ACHN (cell line): ENCODE results near the gene PDE6A.
"Not testable (repeated sequence)": the region's sequence is repeated elsewhere in the genome, so short reads cannot be mapped to it uniquely, and the experiment has no call there.

Experiments
- DNase-seq: peaks from one replicate; pipeline ENCODE4 v3.0.0-alpha.2; 2015
- in situ Hi-C: cut with HindIII; loops from 2 replicates; pipeline ENCODE4 v1.10.0; 2017; ENCODE audit warnings: low sequenced_read_pairs, low pct_ligation_motif_present, low pct_unique_long_range_greater_than_20kb

Gene PDE6A

DNA sequence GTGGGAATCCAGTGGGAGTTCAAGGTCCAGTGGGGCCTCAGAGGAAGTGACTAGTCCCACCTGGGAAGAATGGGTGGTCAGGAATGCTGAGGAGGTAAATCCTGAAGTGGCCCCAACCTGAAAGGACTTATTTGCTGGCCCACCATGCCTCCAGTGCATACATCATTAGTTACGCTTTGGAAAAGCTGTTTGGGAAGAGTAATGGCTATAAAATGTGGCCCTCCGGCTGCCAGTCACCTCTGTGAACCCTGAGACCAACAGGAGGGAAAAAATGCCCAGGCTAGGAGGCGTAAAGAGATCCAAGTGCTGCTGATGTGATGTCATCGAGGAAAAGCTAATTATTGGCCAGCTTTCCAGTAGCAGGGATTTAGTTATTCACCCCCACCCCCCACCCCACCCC is 13.3 kb upstream of the PDE6A start:
- in situ Hi-C loops: no loop called here

DNA sequence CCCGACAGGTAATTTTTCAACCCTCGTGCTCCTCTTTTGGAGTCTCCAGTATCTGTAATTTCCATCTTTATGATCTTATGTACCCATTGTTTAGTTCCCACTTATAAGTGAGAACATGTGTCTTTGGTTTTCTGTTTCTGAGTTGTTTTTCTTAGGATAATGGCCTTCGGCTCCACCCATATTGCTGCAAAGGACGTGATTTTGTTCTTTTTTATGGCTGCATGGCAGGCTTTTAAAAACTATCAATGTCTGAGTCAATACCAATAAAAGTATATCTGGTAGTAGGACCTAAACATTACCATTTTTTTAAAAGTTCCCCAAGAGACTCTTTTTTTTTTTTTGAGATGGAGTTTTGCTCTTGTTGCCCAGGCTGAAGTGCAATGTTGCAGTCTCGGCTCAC is 12.1 kb upstream of the PDE6A start:
- no peak for DNase-seq
- in situ Hi-C loops: no loop called here

More for the DNA sequence above, 13.3 kb upstream of the PDE6A start:
- DNase-seq: peak; percentile 94

DNA sequence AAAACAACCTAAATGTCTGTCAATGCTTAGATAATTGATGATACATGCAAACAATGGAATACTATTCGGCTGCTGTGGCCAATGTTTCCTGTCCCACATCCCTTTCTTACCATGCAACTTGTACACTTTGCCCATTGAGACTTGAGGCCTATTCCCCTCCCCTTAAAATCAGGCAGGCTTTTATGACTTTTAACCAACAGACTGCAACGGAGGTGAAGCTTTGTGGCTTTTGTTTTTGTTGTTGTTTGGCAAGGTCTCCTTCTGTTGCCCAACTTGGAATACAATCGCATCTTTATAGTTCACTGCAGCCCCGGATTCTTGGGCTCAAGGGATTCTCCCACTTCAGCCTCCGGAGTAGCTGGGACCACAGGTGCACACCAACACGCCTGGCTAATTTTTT is 10.2 kb upstream of the PDE6A start:
- no peak for DNase-seq
- in situ Hi-C loops: no loop called here

DNA sequence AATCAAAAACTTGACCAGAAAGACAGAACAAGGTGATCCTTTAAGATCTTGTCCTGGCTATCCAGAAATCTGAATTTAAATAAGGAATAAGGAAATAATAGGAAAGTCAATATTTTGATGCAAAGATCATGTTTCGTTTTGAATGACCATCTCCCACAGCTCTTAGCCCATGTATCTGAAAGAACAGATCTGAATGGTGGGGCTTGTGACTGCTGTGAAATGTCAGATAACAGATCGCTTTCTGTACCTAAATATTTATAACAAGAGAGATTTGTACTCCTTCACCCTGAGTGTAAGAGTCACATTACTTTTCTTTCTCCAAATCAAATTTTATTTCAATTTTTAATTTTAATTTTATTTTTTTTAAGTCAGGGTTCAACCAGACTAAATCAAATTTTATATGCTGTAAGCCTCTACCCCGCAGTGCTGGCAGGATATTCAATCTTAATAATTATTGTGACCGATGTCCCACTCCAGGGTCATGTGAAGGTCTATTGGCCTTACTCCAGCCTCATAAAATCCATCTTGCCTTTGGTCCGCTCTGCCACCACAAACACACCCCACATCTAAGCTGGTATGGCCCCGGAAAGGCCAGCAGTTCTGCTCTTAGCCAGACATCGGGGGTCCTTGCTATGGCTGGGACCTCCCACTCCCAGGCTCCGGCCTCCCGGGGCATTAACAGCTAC is 9.0 kb upstream of the PDE6A start:
- in situ Hi-C loops: no loop called here
- no peak for DNase-seq

- no peak for DNase-seq
- in situ Hi-C loops: no loop called here
These were observed 6.7 kb upstream of the PDE6A start for GRCh38 chr5:149951138-149951749.

DNA sequence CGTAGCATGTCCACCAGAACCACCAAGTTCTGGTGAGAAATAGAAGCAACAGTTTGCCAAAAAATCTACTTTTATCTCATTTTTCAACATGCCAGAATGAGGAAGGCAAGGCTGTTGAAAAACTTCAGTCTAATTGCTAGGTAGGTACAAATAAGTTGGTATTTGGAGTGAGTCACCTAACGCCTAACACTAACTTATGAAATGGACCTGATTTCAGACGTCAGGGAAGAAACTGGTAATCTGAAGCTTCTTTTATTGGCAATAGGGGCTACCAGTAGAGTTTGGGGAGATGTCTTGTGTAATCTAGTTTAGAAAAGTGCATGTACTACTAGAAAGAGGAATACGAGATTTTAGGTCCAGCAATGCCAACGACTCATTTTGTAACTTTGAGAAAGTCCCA is 4.4 kb upstream of the PDE6A start:
- DNase-seq: no peak

GRCh38 chr5:149946118-149946517 is 1.5 kb upstream of the PDE6A start:
- no peak for DNase-seq
- in situ Hi-C loops: no loop called here

More for the DNA sequence above, 4.4 kb upstream of the PDE6A start:
- in situ Hi-C loops: no loop called here

DNA sequence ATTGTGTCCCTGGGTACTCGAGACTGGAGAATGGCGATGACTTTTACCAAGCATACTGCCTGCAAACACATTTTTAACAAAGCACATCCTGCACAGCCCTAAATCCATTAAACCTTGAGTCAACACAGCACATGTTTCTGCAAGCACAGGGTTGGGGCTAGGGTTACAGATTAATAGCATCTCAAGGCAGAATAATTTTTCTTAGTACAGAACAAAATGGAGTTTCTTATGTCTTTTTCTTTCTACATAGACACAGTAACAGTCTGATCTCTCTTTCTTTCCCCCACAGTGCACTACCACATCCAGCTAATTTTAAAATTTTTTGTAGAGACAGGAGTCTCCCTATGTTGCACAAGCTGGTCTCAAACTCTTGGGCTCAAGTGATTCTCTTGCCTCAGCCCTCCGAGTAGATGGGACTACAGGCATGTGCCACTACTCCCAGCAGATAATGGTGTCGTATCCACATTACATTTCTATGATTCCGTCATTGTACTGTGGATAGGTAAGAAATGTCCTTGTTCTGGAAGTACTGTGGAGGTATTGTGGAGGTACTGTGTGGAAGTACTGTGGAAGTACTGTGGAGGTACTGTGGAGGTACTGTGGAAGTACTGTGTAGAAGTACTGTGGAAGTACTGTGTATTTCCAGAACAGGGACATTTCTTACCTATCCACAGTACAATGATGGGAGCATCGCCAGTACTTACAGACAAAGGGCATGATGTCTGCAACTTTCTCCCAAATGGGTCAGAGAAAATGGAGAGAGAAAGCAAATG is 1.2 kb downstream of the PDE6A start:
- in situ Hi-C loops, DNase-seq: not testable (repeated sequence)

DNA sequence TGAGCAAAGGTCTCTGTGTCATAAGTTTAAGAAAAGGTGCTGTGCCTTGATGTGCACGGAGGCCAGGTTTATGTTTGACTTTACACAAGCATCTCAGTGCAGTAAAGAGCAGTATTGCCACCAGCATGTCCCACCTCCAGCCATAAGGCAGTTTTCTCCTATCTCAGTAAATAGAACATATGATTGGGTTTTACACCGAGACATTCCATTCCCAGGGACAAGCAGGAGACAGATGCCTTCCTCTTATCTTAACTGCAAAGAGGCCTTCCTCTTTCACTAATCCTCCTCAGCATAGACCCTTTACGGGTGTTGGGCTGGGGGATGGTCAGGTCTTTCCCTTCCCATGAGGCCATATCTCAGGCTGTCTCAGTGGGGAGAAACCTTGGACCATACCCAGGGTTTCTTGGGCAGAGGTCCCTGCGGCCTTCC is 1.8 kb downstream of the PDE6A start:
- in situ Hi-C loops, DNase-seq: not testable (repeated sequence)

DNA sequence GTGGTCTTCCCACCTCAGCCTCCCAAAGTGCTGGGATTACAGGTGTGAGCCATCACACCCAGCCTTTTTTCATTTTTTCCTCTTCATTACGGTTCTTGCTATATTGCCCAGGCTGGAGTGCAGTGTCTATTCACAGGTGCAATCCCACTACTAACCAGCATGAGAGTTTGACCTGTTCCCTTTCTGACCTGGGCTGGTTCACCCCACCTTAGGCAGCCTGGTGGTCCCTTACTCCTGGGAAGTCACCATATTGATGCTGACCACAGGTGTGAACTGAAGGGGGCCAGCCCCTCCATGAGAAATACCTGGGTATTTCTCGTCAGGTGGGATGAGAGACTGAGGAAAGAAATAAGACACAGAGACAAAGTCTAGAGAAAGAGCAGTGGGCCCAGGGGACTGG is 2.4 kb downstream of the PDE6A start:
- in situ Hi-C loops: no loop called here
- DNase-seq: no peak

DNA sequence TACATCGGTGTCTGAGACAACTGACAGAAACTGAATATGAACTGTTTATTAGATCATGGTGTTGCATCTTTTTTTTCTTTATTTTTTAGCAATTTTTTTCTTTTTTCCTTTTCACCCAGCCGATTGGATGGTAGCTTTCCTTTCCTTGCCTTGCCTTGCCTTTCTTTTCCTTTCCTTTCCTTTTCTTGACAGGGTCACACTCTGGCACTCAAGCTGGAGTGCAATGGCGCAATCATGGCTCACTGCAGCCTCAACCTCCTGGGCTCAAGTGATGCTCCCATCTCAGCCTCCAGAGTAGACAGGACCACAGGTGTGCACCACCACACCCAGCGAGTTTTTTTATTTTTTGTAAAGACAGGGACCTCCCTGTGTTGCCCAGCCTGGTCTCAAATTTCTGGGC is 2.8 kb downstream of the PDE6A start:
- in situ Hi-C loops: no loop called here
- no peak for DNase-seq

DNA sequence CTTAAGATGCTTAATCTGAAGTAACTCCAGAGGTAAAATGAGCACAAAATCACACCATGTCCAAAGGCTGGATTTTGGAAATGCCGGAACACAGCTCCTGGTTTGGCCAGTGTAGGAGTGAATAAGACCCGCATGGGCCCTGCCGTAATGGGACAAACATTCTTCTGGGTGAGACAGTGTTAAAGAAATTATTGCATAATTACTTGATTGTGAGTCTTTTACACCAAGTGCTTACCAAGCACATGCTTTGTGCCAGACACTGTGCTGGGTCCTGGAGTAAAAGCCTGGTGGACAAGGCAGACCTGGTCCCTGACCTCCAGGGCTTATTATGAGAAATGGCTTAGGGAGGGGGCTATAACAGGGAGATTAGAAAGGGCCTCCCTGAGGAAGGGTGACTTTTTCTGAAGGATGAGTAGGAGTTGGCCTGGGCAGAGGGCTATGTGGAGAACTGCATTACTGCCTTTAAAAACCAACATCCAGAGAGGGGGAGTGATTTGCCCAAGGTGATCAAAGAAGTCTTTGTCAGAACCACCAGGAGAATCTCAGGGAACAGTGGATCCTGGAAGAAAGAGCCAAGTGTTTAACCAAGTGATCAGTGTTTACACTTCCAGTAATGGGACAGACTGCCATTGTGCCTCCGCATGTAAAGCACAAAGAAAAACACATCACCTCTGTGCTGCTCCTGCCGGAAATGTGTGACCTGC is 3.5 kb downstream of the PDE6A start:
- no peak for DNase-seq
- in situ Hi-C loops: no loop called here

DNA sequence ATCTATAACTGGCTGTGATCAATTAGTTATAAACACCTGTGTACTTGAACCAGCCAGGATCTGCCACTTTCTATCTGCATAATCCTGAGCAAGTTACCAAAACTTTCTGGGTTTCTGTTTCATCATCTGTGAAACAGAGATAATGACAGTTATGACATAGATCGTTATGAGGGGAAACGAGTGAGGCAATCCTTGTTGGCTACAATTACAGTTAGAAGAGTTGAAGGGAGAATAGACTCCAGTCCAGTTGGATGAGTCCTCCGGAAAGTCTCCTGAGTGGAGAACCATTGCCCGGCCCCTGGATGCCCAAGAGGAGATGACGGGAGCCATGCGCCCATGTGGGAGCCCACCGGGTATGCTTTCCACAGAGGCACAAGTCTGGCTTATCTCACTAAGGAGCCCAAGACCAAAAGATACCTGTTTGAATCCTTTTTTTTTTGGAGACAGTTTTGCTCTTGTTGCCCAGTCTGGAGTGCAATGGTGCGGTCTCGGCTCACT is 4.5 kb downstream of the PDE6A start:
- no peak for DNase-seq

DNA sequence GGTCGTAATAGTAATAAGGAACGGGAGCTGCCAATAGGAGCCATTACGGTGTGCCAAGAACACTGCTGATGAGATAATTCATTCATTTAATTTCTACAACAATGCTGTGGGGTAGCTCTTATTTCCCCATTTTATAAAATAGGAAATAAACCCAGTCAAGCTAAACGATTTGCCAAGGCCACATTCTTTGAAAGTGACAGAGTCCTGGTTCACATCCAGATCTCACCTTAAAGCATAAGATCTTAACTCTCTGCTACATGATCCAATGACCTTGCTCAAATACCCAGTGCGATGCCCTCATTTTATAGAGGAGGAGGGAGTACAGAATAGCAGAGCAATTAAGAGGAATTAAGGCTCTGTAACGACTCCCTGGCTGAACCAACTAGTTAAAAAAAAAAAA is 5.0 kb downstream of the PDE6A start:
- in situ Hi-C loops: no loop called here
- peak; percentile 68 for DNase-seq

More for the DNA sequence above, 4.5 kb downstream of the PDE6A start:
- in situ Hi-C loops: no loop called here

GRCh38 chr5:149938791-149939358 is 5.7 kb downstream of the PDE6A start:
- peak; percentile 88 for DNase-seq
- in situ Hi-C loops: no loop called here

- DNase-seq: peak; percentile 89
- in situ Hi-C loops: no loop called here
These were observed 6.3 kb downstream of the PDE6A start for GRCh38 chr5:149938279-149938678.

- no peak for DNase-seq
- in situ Hi-C loops: no loop called here
These were observed 7.0 kb downstream of the PDE6A start for GRCh38 chr5:149937610-149938009.

DNA sequence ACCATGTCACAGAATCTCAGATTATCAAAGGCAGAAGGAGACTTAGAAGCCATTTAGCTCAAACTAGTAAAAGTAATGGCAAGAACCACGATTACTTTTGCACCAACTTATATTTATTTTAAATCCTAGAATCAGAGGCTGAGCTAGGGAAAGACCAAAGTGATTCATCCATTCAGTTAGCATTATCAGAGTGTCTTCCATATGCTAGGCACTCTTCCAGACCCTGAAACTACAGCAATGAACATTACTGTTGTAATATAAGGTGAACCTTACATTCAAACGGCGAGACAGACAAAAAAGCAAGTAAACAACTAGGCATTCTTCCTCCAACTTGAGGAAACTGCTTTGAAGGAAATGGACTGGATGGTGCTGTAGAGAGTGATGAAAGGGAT is 7.9 kb downstream of the PDE6A start:
- DNase-seq: no peak
- in situ Hi-C loops: no loop called here
